GM23248 (cell line): ENCODE data around the gene ICOS. TPM values are rescaled to one million over a fixed set of nuclear protein-coding genes. Genes with fewer than 3 reads are reported as not detected.

Experiments used
- DNase-seq: peaks from one replicate; pipeline ENCODE4 v3.0.0-alpha.2; 2015
- H2AFZ ChIP-seq: fragments of 200-600 bp; sonication (generic); 2 replicates; pipeline ENCODE4 v1.6.1; 2016; ENCODE audit warnings: antibody characterized with exemption
- H3F3A ChIP-seq: fragments of 200-600 bp; sonication (generic); 2 replicates; pipeline ENCODE4 v1.6.1; 2016; ENCODE audit warnings: mild to moderate bottlenecking, antibody characterized with exemption, mixed run types; ENCODE audit not compliant: insufficient read depth
- H3K27ac ChIP-seq: fragments of 200-600 bp; sonication (generic); 2 replicates; pipeline ENCODE4 v1.5.1; 2016; ENCODE audit warnings: mild to moderate bottlenecking
- H3K27me3 ChIP-seq: fragments of 200-600 bp; sonication (generic); replicated peaks from 2 replicates; pipeline ENCODE4 v1.6.1; 2016; ENCODE audit warnings: mild to moderate bottlenecking; ENCODE audit not compliant: insufficient read depth
- H3K36me3 ChIP-seq: fragments of 200-600 bp; sonication (generic); 2 replicates; pipeline ENCODE4 v1.6.1; 2016; ENCODE audit warnings: low read depth, mild to moderate bottlenecking
- H3K4me1 ChIP-seq: fragments of 200-600 bp; sonication (generic); 2 replicates; pipeline ENCODE4 v1.6.1; 2016; ENCODE audit warnings: mild to moderate bottlenecking; ENCODE audit not compliant: insufficient read depth
- H3K4me2 ChIP-seq: fragments of 200-600 bp; sonication (generic); one replicate; pipeline ENCODE4 v1.6.1; 2016; ENCODE audit warnings: mild to moderate bottlenecking; ENCODE audit not compliant: unreplicated experiment
- H3K4me3 ChIP-seq: fragments of 200-600 bp; sonication (generic); 2 replicates; pipeline ENCODE4 v1.5.1; 2016; ENCODE audit warnings: mild to moderate bottlenecking
- H3K79me2 ChIP-seq: fragments of 200-600 bp; sonication (generic); 2 replicates; pipeline ENCODE4 v1.6.1; 2016; ENCODE audit warnings: mild to moderate bottlenecking; ENCODE audit not compliant: insufficient read depth
- H3K9ac ChIP-seq: fragments of 200-600 bp; sonication (generic); 2 replicates; pipeline ENCODE4 v1.6.1; 2016; ENCODE audit warnings: mild to moderate bottlenecking
- H3K9me2 ChIP-seq: fragments of 200-600 bp; sonication (generic); 2 replicates; pipeline ENCODE4 v1.6.1; 2016; ENCODE audit warnings: mixed run types, mild to moderate bottlenecking, moderate library complexity; ENCODE audit not compliant: insufficient read depth
- H3K9me3 ChIP-seq: fragments of 200-600 bp; sonication (generic); one replicate; pipeline ENCODE4 v1.6.1; 2017; ENCODE audit warnings: low read depth
- H4K20me1 ChIP-seq: fragments of 200-600 bp; sonication (generic); 2 replicates; pipeline ENCODE4 v1.6.0; 2016; ENCODE audit not compliant: insufficient read depth
- EZH2 ChIP-seq: fragments of 200-600 bp; sonication (generic); IDR thresholded peaks from 2 replicates; pipeline ENCODE4 v1.6.1; 2018; ENCODE audit warnings: antibody characterized with exemption, mild to moderate bottlenecking; ENCODE audit not compliant: insufficient read depth, poor library complexity, severe bottlenecking
- EZH2phosphoT487 ChIP-seq: fragments of 200-600 bp; sonication (generic); IDR thresholded peaks from 2 replicates; pipeline ENCODE4 v1.6.1; 2018; ENCODE audit warnings: antibody characterized with exemption, moderate library complexity, mild to moderate bottlenecking, low read depth; ENCODE audit not compliant: insufficient read depth
- WGBS, 2 experiments: methylation state at CpG; one replicate each; pipeline ENCODE4 v1.1.6; 2015 to 2017; ENCODE audit warnings: low lambda C conversion rate in 2 of 2, low coverage in 1 of 2; ENCODE audit errors: missing lambda C conversion rate in 2 of 2; 5-methylcytosine and 5-hydroxymethylcytosine counted together
- in situ Hi-C: fragments of 300-500 bp; cut with MboI; formaldehyde crosslinking; loops from 2 replicates; pipeline ENCODE4 v1.15.0; 2020
- polyA plus RNA-seq: library from polyadenylated mRNA; unstranded; fragments of >200 nt; fragmentation: Nextera tagmentation; extraction: Ambion mirVana; gene quantifications from 2 replicates; pipeline ENCODE4 v1.2.1, GENCODE V29; 2016
- total RNA-seq: library from RNA; depleted of rRNA; stranded (reverse); fragments of >200 nt; shearing (Covaris generic); gene quantifications from 2 replicates; pipeline ENCODE4 v1.2.3, GENCODE V29; 2014; rRNA removed

The ICOS gene
- total RNA-seq (not detected in 2 replicates), polyA plus RNA-seq (not detected in 2 replicates)

- no peak within 1 kb of the TSS for H3K4me3 ChIP-seq
- WGBS, 2 experiments: 78 to 81% methylated on average over 5 of the region's 5 CpGs
- H3K27me3 ChIP-seq: peaks cover 19% of the 10 kb centered on the region; the same call in 1 of the 2 replicates
- DNase-seq: no peak
- H3K27ac ChIP-seq: no peak within 1 kb of the TSS
- no peak within 1 kb of the TSS for H3K4me2 ChIP-seq
- H3K36me3 ChIP-seq: no peaks in the 10 kb centered on the region
- H3K9me2 ChIP-seq: no peaks in the 10 kb centered on the region
- no peak for TF ChIP-seq EZH2phosphoT487
- TF ChIP-seq EZH2: no peak
- H4K20me1 ChIP-seq: no peaks in the 10 kb centered on the region
- H3K9ac ChIP-seq: no peak within 1 kb of the TSS
- in situ Hi-C loops: no loop called here
- H3K4me1 ChIP-seq: 0 out of 2 replicates have a peak, but pooled peaks cover 3% of the 10 kb centered on the region
- peaks cover 7% of the 10 kb centered on the region; the same call in 1 of the 2 replicates for H3F3A ChIP-seq
- H3K9me3 ChIP-seq: no peaks in the 10 kb centered on the region
- H3K79me2 ChIP-seq: no peaks in the 10 kb centered on the region
- H2AFZ ChIP-seq: no peak within 1 kb of the TSS
These were observed at the start of gene ICOS for GRCh38 chr2:203936535-203936934. Gene ICOS, plus strand, starts transcription at chr2:203936763. Its CDS starts 52 bp downstream, at chr2:203936815.

- Histone ChIP-seq H3K36me3 (no peaks in the 10 kb centered on the region), H3K27ac (no peak overlapping the region), H3K9me3 (no peaks in the 10 kb centered on the region), H3K9me2 (no peaks in the 10 kb centered on the region), H2AFZ (no peak overlapping the region), H3K4me2 (no peak overlapping the region), H3K4me1 (no peaks in the 10 kb centered on the region), H3K9ac (no peak overlapping the region), H3K4me3 (no peak overlapping the region), H4K20me1 (no peaks in the 10 kb centered on the region), H3K79me2 (no peaks in the 10 kb centered on the region), H3F3A (no peaks in the 10 kb centered on the region), H3K27me3 (no peaks in the 10 kb centered on the region)
- in situ Hi-C loops: no loop called here
- TF ChIP-seq EZH2phosphoT487: no peak
- no peak for TF ChIP-seq EZH2
- no peak for DNase-seq
These were observed 48.9 kb upstream of the ICOS start for GRCh38 chr2:203887677-203888076.

- H2AFZ ChIP-seq: no peak overlapping the region
- H4K20me1 ChIP-seq: no peaks in the 10 kb centered on the region
- 43 to 65% methylated on average over 1 of the region's 1 CpG for WGBS, 2 experiments
- H3K27me3 ChIP-seq: no peaks in the 10 kb centered on the region
- no peak overlapping the region for H3K9ac ChIP-seq
- no peak overlapping the region for H3K4me3 ChIP-seq
- in situ Hi-C loops: no loop called here
- H3K9me3 ChIP-seq: no peaks in the 10 kb centered on the region
- no peaks in the 10 kb centered on the region for H3K36me3 ChIP-seq
- DNase-seq: no peak
- TF ChIP-seq EZH2 (no peak), EZH2phosphoT487 (no peak)
- no peaks in the 10 kb centered on the region for H3F3A ChIP-seq
- H3K27ac ChIP-seq: no peak overlapping the region
- H3K4me2 ChIP-seq: no peak overlapping the region
- no peaks in the 10 kb centered on the region for H3K9me2 ChIP-seq
- H3K79me2 ChIP-seq: no peaks in the 10 kb centered on the region
- H3K4me1 ChIP-seq: no peaks in the 10 kb centered on the region
These were observed 47.0 kb upstream of the ICOS start for GRCh38 chr2:203889542-203889941.

GRCh38 chr2:203889944-203890343 lies 46.6 kb upstream of the ICOS start:
- Histone ChIP-seq H3K9me3 (no peaks in the 10 kb centered on the region), H3K4me3 (no peak overlapping the region), H3K9ac (no peak overlapping the region), H3K79me2 (no peaks in the 10 kb centered on the region), H3K36me3 (no peaks in the 10 kb centered on the region), H2AFZ (no peak overlapping the region), H3F3A (no peaks in the 10 kb centered on the region), H3K27ac (no peak overlapping the region), H3K4me1 (no peaks in the 10 kb centered on the region), H3K27me3 (no peaks in the 10 kb centered on the region), H3K4me2 (no peak overlapping the region), H4K20me1 (no peaks in the 10 kb centered on the region), H3K9me2 (no peaks in the 10 kb centered on the region)
- TF ChIP-seq EZH2phosphoT487: no peak
- no peak for TF ChIP-seq EZH2
- DNase-seq: no peak
- 36 to 45% methylated on average over 1 of the region's 1 CpG for WGBS, 2 experiments
- in situ Hi-C loops: no loop called here

- TF ChIP-seq EZH2: no peak
- TF ChIP-seq EZH2phosphoT487: no peak
- Histone ChIP-seq H3K36me3 (no peaks in the 10 kb centered on the region), H3F3A (no peaks in the 10 kb centered on the region), H3K4me1 (no peaks in the 10 kb centered on the region), H3K4me2 (no peak overlapping the region), H3K9me2 (no peaks in the 10 kb centered on the region), H3K79me2 (no peaks in the 10 kb centered on the region), H4K20me1 (no peaks in the 10 kb centered on the region), H3K4me3 (no peak overlapping the region), H3K9me3 (no peaks in the 10 kb centered on the region), H3K9ac (no peak overlapping the region), H3K27me3 (no peaks in the 10 kb centered on the region), H3K27ac (no peak overlapping the region), H2AFZ (no peak overlapping the region)
- in situ Hi-C loops: no loop called here
- no peak for DNase-seq
- WGBS, 2 experiments: 0% methylated on average over 1 of the region's 1 CpG
These were observed 45.8 kb upstream of the ICOS start for GRCh38 chr2:203890733-203891132.
